NCI-H345 (cell line): Measurements from ENCODE around the gene TNFRSF18.
A peak's percentile ranks its signal among the peaks of the same experiment; 100 is the strongest.

Source experiments
- DNase-seq: peaks from one replicate; lab custom pipeline; 2025; lab: John Stamatoyannopoulos, UW

TNFRSF18 gene

GRCh38 chr1:1213345-1214265 is 7.2 kb upstream of the TNFRSF18 start, which contains the start of gene TNFRSF4:
TSS of gene TNFRSF4 (minus strand) at chr1:1214153. CDS start at chr1:1214127, 26 bp downstream.
- no peak for DNase-seq

- no peak for DNase-seq
Measured at GRCh38 chr1:1212780-1213344, 6.5 kb upstream of the TNFRSF18 start.

- no peak for DNase-seq
Measured at GRCh38 chr1:1211541-1212441, 5.4 kb upstream of the TNFRSF18 start.

- DNase-seq = no peak
Measured at GRCh38 chr1:1210726-1211540, 4.5 kb upstream of the TNFRSF18 start.

- DNase-seq = no peak
Measured at GRCh38 chr1:1208713-1209433, 2.5 kb upstream of the TNFRSF18 start.

GRCh38 chr1:1207571-1207892 is 1.1 kb upstream of the TNFRSF18 start:
- DNase-seq = no peak

GRCh38 chr1:1206966-1207531 is 657 bp upstream of the TNFRSF18 start:
- DNase-seq = no peak

GRCh38 chr1:1205769-1206375 is 520 bp downstream of the TNFRSF18 start:
- no peak for DNase-seq

GRCh38 chr1:1204998-1205768 is 1.2 kb downstream of the TNFRSF18 start:
- no peak for DNase-seq

GRCh38 chr1:1204425-1204920 is 1.9 kb downstream of the TNFRSF18 start:
- no peak for DNase-seq

- DNase-seq = no peak
Measured at GRCh38 chr1:1203561-1204424, 2.6 kb downstream of the TNFRSF18 start.

- DNase-seq = peak; percentile 21
Measured at GRCh38 chr1:1202831-1203560, 3.4 kb downstream of the TNFRSF18 start.

GRCh38 chr1:1200876-1201810 is 5.2 kb downstream of the TNFRSF18 start:
- peak; percentile 17 for DNase-seq

- DNase-seq = no peak
Measured at GRCh38 chr1:1199961-1200875, 6.2 kb downstream of the TNFRSF18 start.
